ENCODE measurements around the gene MARK1.

MARK1 gene

DNA sequence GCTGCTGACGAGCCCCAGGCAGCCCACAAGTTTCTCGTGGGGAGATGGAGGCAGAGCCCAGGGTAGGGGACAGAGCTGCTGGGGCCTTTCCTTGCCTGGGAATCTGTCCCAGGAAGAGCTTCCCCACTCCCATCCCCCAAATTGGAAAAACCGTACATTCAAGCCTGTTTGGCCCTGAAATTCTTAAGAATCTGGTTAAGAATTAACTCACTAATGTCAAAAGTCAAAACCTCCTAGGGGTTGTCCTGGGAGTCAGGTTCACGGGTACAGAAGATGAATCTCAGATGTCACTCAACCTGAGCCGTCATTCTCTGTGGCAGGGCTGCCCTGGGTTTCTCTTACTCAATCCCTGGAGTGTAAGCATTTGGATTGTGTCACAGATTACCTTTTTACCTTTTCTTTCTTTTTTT lies 170.7 kb downstream of the MARK1 start:
- Mint-ChIP-seq H3K4me3 (no peak overlapping the region), H3K27ac (no peak overlapping the region), H3K4me1 (ENCODE audit: low read depth) (no peaks in the 10 kb centered on the region), H3K9me3 (no peaks in the 10 kb centered on the region), H3K36me3 (ENCODE audit: low read depth) (no peaks in the 10 kb centered on the region), H3K27me3 (ENCODE audit: low read depth) (peaks cover 8% of the 10 kb centered on the region)

- H3K4me3 Mint-ChIP-seq = no peak overlapping the region
These were observed 171.1 kb downstream of the MARK1 start for GRCh38 chr1:220699044-220699443.

GRCh38 chr1:220700556-220701179 lies 172.7 kb downstream of the MARK1 start:
- Mint-ChIP-seq H3K27ac (no peak overlapping the region), H3K4me3 (no peak overlapping the region), H3K36me3 (ENCODE audit: low read depth) (no peaks in the 10 kb centered on the region), H3K27me3 (ENCODE audit: low read depth) (peaks cover 8% of the 10 kb centered on the region), H3K4me1 (ENCODE audit: low read depth) (no peaks in the 10 kb centered on the region), H3K9me3 (no peaks in the 10 kb centered on the region)

More at GRCh38 chr1:220699044-220699443, 171.1 kb downstream of the MARK1 start:
- Mint-ChIP-seq H3K9me3 (no peaks in the 10 kb centered on the region), H3K36me3 (ENCODE audit: low read depth) (no peaks in the 10 kb centered on the region), H3K4me1 (ENCODE audit: low read depth) (no peaks in the 10 kb centered on the region), H3K27ac (no peak overlapping the region), H3K27me3 (ENCODE audit: low read depth) (peaks cover 8% of the 10 kb centered on the region)

- H3K36me3 Mint-ChIP-seq (ENCODE audit: low read depth) = no peaks in the 10 kb centered on the region
- no peaks in the 10 kb centered on the region for H3K9me3 Mint-ChIP-seq
- no peaks in the 10 kb centered on the region for H3K4me1 Mint-ChIP-seq (ENCODE audit: low read depth)
- no peak overlapping the region for H3K4me3 Mint-ChIP-seq
- no peak overlapping the region for H3K27ac Mint-ChIP-seq
- H3K27me3 Mint-ChIP-seq (ENCODE audit: low read depth) = peaks cover 8% of the 10 kb centered on the region
These were observed 174.0 kb downstream of the MARK1 start for GRCh38 chr1:220701974-220702373.

DNA sequence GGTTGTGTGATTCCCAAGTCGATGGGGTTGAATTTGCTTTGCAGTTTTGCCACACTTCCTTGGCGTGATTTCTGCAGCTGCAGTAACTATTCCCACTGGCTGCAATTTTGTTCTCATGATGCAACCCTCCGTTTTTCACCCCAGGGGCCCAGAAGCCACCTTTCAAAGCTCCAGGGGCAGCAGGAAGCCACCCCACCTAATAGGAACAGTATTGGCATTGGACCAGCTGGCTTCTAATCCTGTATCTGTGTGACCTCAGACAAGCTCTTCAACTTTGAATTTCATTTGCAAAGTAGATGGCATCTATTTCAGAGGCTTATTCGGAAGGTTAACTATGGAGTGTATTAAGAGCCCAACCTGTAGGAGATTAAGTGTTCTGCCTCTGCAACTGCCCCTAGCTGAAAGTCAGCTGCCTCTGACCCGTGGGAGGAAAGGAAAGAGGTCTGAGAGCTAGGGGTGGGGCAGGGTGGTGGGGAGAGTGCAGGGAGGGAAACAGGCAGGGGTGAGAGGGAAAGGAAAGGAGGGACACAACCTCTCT lies 174.9 kb downstream of the MARK1 start:
- H3K9me3 Mint-ChIP-seq = no peaks in the 10 kb centered on the region
- H3K36me3 Mint-ChIP-seq (ENCODE audit: low read depth) = no peaks in the 10 kb centered on the region
- no peaks in the 10 kb centered on the region for H3K4me1 Mint-ChIP-seq (ENCODE audit: low read depth)
- no peak overlapping the region for H3K27ac Mint-ChIP-seq
- no peak overlapping the region for H3K4me3 Mint-ChIP-seq
- peaks cover 8% of the 10 kb centered on the region for H3K27me3 Mint-ChIP-seq (ENCODE audit: low read depth)

GRCh38 chr1:220703305-220703704 lies 175.4 kb downstream of the MARK1 start:
- H3K27me3 Mint-ChIP-seq (ENCODE audit: low read depth) = peaks cover 5% of the 10 kb centered on the region
- no peak overlapping the region for H3K27ac Mint-ChIP-seq
- H3K9me3 Mint-ChIP-seq = no peaks in the 10 kb centered on the region
- no peaks in the 10 kb centered on the region for H3K36me3 Mint-ChIP-seq (ENCODE audit: low read depth)
- H3K4me1 Mint-ChIP-seq (ENCODE audit: low read depth) = no peaks in the 10 kb centered on the region
- no peak overlapping the region for H3K4me3 Mint-ChIP-seq

DNA sequence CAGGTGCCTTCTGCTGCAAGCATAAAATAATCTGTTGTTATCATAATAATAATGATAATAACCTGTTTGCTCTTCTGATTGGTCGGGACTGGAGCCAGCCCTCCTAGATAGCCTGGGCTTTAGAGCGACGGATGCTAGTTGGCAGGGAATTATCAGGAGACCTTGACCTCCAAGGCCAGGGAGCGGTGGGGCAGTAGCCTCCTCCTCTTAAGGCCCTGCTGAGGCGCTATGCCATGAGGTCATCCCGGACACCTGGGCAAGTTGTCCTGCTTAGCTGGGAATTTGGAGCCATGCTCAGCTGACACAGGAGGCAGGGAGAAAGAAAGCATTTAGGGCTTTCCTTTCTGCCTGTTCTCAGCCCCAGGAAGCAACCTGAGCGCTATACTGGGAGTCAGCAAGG lies 177.8 kb downstream of the MARK1 start:
- Mint-ChIP-seq H3K36me3 (ENCODE audit: low read depth) (no peaks in the 10 kb centered on the region), H3K4me1 (ENCODE audit: low read depth) (no peaks in the 10 kb centered on the region), H3K27ac (no peak overlapping the region), H3K9me3 (no peaks in the 10 kb centered on the region), H3K27me3 (ENCODE audit: low read depth) (peaks cover 5% of the 10 kb centered on the region), H3K4me3 (no peak overlapping the region)

DNA sequence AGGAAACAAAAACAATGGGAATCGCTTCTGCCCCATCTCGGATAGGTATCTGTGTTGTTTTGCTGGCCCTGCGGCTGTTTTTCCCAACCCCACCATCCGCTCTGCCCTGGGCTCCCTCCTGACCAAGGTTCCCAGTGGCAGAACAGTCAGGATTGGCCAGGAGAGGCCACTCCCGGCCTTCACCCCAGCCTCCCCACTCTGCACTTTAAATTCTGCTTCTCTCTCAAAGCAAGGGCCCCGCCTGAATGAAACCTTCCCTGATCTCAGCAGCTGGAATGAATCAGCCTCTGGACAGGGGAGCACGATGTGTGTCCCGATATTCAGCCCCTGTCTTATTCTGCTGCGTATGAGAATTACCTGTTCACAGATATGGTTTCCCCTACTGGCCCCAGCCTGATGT lies 178.5 kb downstream of the MARK1 start:
- Mint-ChIP-seq H3K4me3 (no peak overlapping the region), H3K9me3 (no peaks in the 10 kb centered on the region), H3K27ac (no peak overlapping the region), H3K27me3 (ENCODE audit: low read depth) (peaks cover 5% of the 10 kb centered on the region), H3K36me3 (ENCODE audit: low read depth) (no peaks in the 10 kb centered on the region), H3K4me1 (ENCODE audit: low read depth) (no peaks in the 10 kb centered on the region)

- H3K27ac Mint-ChIP-seq = no peak overlapping the region
- H3K4me3 Mint-ChIP-seq = no peak overlapping the region
- H3K4me1 Mint-ChIP-seq (ENCODE audit: low read depth) = no peaks in the 10 kb centered on the region
- no peaks in the 10 kb centered on the region for H3K36me3 Mint-ChIP-seq (ENCODE audit: low read depth)
- H3K9me3 Mint-ChIP-seq = no peaks in the 10 kb centered on the region
- peaks cover 3% of the 10 kb centered on the region for H3K27me3 Mint-ChIP-seq (ENCODE audit: low read depth)
These were observed 179.2 kb downstream of the MARK1 start for GRCh38 chr1:220707160-220707559.

DNA sequence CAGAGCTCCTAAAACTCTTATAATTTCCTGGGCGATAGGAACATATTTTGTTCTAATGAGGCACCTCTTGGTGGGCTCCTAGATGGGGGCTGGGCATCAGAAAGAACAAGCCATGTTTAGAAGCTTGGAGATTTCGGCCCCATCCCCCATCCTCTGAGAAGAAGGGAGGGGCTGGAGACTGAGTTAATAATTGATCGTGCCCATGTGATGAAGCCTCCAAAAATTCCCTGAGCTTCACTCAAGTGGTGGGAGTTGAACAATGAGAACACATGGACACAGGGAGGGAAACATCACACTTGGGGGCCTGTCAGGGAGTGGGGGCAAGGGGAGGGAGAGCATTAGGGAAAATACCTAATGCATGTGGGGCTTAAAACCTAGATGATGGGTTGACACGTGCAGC lies 180.3 kb downstream of the MARK1 start:
- Mint-ChIP-seq H3K36me3 (ENCODE audit: low read depth) (no peaks in the 10 kb centered on the region), H3K4me1 (ENCODE audit: low read depth) (no peaks in the 10 kb centered on the region), H3K4me3 (no peak overlapping the region), H3K9me3 (no peaks in the 10 kb centered on the region), H3K27me3 (ENCODE audit: low read depth) (no peaks in the 10 kb centered on the region), H3K27ac (no peak overlapping the region)

GRCh38 chr1:220708936-220709801 lies 181.2 kb downstream of the MARK1 start:
- H3K4me3 Mint-ChIP-seq = no peak overlapping the region
- H3K9me3 Mint-ChIP-seq = no peaks in the 10 kb centered on the region
- no peak overlapping the region for H3K27ac Mint-ChIP-seq
- no peaks in the 10 kb centered on the region for H3K36me3 Mint-ChIP-seq (ENCODE audit: low read depth)
- H3K27me3 Mint-ChIP-seq (ENCODE audit: low read depth) = no peaks in the 10 kb centered on the region
- H3K4me1 Mint-ChIP-seq (ENCODE audit: low read depth) = no peaks in the 10 kb centered on the region

GRCh38 chr1:220710333-220710732 lies 182.4 kb downstream of the MARK1 start:
- no peaks in the 10 kb centered on the region for H3K27me3 Mint-ChIP-seq (ENCODE audit: low read depth)
- H3K4me1 Mint-ChIP-seq (ENCODE audit: low read depth) = no peaks in the 10 kb centered on the region
- H3K9me3 Mint-ChIP-seq = no peaks in the 10 kb centered on the region

DNA sequence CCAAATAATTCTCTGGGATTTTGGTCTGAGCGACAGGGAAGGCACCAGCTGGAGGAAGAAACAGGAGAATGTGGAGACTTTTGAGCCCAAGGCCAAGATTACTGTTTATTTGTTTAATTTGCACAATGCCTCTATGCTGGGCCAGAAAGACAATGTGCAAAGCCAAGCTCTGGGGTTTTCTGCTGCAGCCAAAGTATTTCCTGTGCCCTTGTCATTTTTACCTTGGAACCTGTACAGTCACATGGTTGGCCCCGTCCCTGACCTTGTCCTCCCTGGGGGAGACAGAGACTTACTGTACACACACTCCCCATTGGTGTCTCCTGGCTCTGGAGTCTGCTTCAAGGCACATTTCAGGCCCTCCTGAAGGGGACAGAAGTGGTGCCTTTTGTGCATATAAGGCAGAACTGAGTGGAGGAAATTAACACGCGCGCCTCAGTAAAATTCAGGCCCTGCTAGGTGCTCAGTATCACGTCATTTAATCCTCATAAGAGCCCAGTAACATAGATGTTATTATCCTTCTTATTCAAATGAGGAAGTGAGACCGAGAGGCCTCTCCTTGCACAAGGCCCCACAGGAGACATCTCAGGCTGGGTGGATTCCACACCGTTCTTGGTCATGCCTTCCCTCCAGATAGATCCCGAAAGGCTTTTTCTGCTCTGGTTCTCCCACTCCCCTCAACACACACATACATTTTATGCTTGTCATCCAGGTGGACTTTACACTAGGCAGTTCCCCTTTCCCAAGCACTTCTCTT lies 183.3 kb downstream of the MARK1 start:
- Mint-ChIP-seq H3K4me3 (no peak overlapping the region), H3K27me3 (ENCODE audit: low read depth) (no peaks in the 10 kb centered on the region), H3K9me3 (no peaks in the 10 kb centered on the region), H3K4me1 (ENCODE audit: low read depth) (no peaks in the 10 kb centered on the region), H3K36me3 (ENCODE audit: low read depth) (no peaks in the 10 kb centered on the region), H3K27ac (no peak overlapping the region)

More at GRCh38 chr1:220710333-220710732, 182.4 kb downstream of the MARK1 start:
- Mint-ChIP-seq H3K36me3 (ENCODE audit: low read depth) (no peaks in the 10 kb centered on the region), H3K27ac (no peak overlapping the region), H3K4me3 (no peak overlapping the region)

Data from T-helper 1 cell treated with Interleukin-12 subunit alpha and Interleukin-12 subunit beta and Interleukin-4 antibody, amounts not matched to agents 30 μg/mL and 1 μg/mL, for 36 hours (primary cell).